ENCODE measurements around the gene PAFAH2.

Gene PAFAH2

GRCh38 chr1:25997828-25998761, at the start of gene PAFAH2:
TSS of gene PAFAH2 (minus strand) at chr1:25998063. CDS start at chr1:25990816, 7,247 bp downstream.
- DNase-seq (ENCODE audit: low spot score) = peak; percentile 97

DNA sequence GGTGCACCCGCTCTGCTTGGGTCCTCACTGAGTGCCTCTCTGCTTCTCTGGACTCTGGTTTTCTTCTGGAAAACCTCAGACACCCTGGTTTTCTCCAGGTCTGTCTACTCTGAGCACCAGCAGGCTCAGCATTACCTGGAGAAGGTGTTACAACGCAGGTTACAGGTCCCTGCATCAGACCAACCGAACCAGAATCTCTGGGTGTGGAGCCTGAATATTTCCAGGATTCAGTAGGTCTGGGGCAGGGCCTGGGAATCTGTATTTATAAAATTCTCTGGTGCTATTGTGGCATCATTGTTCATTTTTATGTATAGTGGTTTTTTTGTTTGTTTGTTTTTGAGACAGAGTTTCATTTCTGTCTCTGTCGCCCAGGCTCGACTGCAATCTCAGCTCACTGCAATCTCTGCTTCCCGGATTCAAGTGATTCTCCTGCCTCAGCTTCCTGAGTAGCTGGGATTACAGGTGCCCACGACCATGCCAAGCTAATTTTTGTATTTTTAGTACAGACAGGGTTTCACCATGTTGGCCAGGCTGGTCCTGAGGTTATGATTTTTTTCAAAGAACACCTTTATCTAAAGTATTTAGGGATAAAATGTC, 49.5 kb upstream of the PAFAH2 start:
- DNase-seq (ENCODE audit: low spot score) = no peak

GRCh38 chr1:26046246-26047095, 48.6 kb upstream of the PAFAH2 start:
- DNase-seq (ENCODE audit: low spot score) = no peak

GRCh38 chr1:26045722-26046245, 47.9 kb upstream of the PAFAH2 start, which contains the start of gene SLC30A2:
TSS of gene SLC30A2 (minus strand) at chr1:26046118. CDS start at chr1:26045896, 222 bp downstream.
- peak; percentile 47 for DNase-seq (ENCODE audit: low spot score)

DNA sequence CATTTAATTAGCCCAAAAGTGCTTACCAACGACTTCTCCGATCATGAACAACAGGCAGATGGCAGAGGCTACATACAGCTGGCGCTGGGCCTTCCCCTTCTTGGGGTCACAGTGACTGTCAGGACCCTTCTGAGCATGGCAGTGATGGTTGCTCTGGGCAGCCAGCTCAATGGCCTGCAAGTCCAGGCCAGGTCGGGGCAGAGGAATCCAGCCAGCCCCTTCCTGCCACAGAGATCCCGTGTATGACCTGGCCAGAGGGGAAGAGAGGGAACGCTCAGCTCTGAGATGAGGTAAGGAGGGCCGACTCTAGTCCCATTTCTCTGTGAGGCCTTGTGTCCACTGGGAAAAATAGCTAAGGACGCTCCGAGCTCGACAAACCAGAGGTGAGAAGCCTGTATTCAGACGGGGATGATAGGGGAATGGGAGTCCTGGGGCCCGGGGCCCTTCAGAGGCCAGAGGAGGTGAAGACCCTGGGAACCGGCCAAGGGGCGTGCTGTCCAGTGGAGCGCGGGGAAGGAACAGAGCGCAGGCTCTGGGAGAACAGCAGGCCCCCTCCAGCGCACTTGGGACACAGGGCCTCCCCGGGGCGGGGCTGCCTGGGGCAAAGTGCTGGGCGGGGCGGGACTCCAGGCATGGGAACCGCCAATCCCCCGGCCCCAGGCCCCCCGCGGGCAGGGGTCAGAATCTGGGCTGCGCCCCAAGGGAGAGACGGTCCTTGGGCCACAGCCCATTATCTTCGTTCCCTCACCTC, 47.3 kb upstream of the PAFAH2 start:
- no peak for DNase-seq (ENCODE audit: low spot score)

GRCh38 chr1:26044414-26044813, 46.6 kb upstream of the PAFAH2 start:
- DNase-seq (ENCODE audit: low spot score) = no peak

DNA sequence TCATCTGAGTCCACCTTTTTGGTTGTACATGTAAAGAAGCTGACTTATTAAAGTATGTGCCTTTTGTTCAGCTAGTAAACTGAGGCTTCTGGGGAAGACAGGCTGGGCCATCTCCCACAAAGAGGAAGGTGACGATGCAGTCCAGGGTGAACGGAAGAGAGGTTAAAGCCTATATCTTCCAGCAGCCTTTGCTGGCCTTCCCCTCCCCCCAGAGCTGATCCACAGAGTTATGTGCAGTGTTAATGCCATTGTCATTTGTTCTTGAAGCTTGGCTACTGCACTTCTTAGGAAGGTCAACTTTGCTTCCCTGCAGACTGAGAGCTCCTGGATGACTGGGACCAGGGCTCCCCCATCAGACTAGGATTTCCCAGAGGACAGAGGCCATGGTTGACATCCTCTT, 45.9 kb upstream of the PAFAH2 start:
- DNase-seq (ENCODE audit: low spot score) = no peak

DNA sequence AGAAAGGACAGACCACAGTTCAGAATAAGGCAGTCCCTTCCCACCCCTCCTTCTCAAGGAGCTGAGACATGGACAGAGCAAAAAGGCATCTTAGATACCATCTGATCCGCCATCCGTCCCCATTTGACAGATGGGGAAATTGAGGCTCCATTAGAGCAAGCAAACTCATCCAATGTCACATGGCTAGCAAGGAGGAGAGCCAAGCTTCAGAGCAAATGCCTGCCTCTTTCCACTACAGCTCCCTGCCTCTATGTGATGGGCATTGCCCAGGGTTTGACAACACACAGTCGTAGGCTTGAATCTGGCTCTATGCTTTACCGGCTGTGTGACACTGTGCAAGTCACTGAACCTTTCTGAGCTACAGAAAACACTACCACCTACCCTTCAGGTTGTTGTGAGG, 44.1 kb upstream of the PAFAH2 start:
- DNase-seq (ENCODE audit: low spot score) = no peak

DNA sequence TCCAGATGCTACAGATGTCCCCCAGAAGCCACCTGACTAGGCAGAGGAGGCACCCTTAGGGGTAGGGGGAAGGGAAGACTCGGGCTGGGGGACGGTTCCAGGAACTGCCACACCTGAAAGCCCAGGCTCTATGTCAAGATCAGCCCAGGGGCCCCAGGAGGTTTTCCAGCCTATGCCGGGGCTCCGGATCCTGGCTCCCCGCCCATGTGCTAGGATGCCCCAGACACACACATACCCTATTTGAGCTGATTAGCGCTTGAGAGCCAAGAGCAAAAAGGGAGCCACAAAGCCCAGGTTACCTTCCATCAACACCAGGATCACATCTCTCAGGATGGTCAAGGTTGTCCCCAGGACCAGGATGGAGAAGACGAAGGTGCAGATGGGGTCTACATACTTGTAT, 43.5 kb upstream of the PAFAH2 start:
- no peak for DNase-seq (ENCODE audit: low spot score)

DNA sequence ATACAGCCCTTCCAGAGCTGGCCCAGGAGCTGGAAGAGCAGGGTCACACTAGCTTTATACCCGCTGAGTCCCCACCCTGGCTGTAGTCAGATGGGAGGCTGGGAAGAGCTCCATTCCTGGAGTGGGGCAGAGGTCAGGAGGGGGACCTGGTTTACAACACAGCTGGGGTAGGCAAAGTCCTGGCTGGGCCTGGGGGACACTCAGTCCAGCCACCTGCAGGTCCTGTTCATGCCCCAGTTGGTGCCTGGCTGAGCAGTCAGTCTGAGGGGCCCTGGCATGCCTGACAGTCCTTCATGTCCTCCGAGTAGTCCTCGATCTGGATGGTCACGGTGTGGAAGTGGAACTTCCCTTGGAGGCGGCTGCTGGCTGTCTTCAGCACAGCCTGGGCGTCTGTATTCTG, 41.0 kb upstream of the PAFAH2 start:
- DNase-seq (ENCODE audit: low spot score) = no peak

DNA sequence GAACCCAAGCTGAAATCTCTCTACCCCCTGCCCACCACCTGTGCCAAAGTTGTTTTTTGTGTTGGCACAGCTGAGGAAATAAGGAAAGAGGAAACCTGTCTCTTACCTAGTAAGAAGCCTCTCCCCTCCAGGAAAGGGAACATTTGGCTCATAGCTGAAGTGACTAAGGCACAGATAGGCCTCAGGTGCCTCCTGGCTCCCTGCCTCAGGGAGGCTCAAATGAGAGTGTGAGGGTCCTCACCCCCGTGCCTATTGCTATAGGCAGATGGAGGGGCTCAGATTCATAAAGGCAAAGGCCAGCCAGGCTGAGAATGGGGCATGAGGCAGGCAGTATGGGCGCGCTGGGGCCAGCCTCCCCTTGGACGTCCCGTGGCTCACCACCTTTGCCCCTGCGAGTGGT, 40.6 kb upstream of the PAFAH2 start:
- DNase-seq (ENCODE audit: low spot score) = no peak

DNA sequence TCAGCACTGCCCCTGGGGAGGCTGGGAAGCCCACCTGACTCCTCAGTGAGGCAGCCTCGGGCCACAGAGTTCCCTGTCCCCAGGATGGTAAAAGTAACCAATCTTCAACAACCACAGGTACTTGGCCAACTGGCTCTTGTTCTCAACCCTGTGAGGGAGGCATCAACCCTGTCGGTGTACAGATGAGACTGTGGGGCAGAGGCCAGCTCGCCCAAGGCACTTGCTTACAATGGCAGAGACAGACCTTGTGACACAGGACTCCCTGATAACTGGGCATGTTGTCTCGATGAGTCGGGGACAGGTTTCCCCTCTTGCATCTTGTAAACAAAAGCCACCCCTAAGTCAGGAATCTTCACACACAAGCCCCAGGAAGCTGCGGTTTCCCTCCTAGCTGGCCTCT, 40.0 kb upstream of the PAFAH2 start:
- DNase-seq (ENCODE audit: low spot score) = no peak

- no peak for DNase-seq (ENCODE audit: low spot score)
Measured at GRCh38 chr1:26036756-26037281, 39.0 kb upstream of the PAFAH2 start.

- DNase-seq (ENCODE audit: low spot score) = peak; percentile 95
Measured at GRCh38 chr1:26035959-26036755, 38.3 kb upstream of the PAFAH2 start.

GRCh38 chr1:26035203-26035958, 37.5 kb upstream of the PAFAH2 start:
- peak; percentile 98 for DNase-seq (ENCODE audit: low spot score)

GRCh38 chr1:26034504-26035202, 36.8 kb upstream of the PAFAH2 start:
- DNase-seq (ENCODE audit: low spot score) = no peak

- DNase-seq (ENCODE audit: low spot score) = no peak
Measured at GRCh38 chr1:26032656-26033357, 34.9 kb upstream of the PAFAH2 start.

GRCh38 chr1:26031611-26032220, 33.9 kb upstream of the PAFAH2 start:
- peak; percentile 80 for DNase-seq (ENCODE audit: low spot score)

Measured in AG20443 (cell line).